ENCODE results near the gene ZNF837.
A peak's percentile ranks its signal among the peaks of the same experiment; 100 is the strongest.

The ZNF837 gene

DNA sequence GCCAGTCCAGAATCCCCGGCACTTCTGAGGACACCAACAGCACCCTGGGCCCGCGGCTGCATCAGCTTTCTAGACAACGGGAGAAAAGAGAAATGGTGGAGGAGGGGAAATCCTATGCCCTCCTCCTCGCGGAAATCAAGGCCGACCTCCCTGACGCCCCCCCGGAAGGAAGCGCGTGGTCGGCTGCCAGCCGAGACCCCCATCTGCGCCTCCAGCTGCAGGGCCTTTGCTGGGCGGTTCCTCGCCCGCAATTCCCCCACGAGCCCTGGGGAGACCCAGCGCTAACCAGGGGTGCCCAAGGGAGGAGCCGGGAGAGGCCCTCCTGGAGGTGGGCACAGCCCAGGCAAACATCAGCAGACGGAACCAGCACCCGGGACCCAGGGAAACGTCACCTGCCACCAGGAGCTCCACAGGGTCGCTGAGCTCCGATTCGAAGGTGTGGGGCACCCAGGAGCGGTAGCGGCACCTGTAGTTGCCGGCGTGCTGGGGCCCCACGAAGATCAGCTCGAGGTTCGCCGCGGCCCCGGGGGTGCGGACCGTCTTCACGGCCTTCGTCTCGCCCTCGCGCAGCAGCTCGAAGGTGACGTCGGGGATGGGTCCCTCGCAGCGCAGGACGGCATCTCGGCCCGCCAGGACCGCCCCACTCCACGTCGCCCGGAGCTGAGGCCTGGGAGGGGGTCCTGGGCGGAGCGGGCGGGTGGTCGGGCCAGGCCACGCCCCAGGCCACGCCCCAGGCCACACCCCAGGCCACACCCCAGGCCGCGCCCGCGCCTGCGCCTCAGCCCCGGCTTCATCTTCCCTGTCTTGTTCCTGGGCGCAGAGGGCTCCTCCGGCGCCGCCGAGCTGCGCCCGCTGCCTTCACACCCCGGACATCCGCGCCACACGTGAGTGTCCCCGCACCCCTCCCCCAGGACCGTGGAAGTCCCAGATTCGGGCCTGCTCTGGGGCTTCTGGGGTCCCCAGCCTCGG lies 33.6 kb downstream of the ZNF837 start:
- no peaks in the 10 kb centered on the region for H3K9me3 ChIP-seq (ENCODE audit: low read length)
- peaks cover 9% of the 10 kb centered on the region for H3K79me2 ChIP-seq (ENCODE audit: insufficient read depth, low read length)
- H3K27me3 ChIP-seq (ENCODE audit: insufficient read depth, low read length) = no peaks in the 10 kb centered on the region
- peak overlapping the region; percentile 90 for H3K9ac ChIP-seq (ENCODE audit: low read length)
- H4K20me1 ChIP-seq (ENCODE audit: insufficient read depth, low read length) = no peaks in the 10 kb centered on the region
- TF ChIP-seq, protein P1, sequence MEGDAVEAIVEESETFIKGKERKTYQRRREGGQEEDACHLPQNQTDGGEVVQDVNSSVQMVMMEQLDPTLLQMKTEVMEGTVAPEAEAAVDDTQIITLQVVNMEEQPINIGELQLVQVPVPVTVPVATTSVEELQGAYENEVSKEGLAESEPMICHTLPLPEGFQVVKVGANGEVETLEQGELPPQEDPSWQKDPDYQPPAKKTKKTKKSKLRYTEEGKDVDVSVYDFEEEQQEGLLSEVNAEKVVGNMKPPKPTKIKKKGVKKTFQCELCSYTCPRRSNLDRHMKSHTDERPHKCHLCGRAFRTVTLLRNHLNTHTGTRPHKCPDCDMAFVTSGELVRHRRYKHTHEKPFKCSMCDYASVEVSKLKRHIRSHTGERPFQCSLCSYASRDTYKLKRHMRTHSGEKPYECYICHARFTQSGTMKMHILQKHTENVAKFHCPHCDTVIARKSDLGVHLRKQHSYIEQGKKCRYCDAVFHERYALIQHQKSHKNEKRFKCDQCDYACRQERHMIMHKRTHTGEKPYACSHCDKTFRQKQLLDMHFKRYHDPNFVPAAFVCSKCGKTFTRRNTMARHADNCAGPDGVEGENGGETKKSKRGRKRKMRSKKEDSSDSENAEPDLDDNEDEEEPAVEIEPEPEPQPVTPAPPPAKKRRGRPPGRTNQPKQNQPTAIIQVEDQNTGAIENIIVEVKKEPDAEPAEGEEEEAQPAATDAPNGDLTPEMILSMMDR (IDR thresholded peaks at IDR 0.05; ENCODE audit: low read length) = no peak
- no peak for TF ChIP-seq EZH2 (IDR thresholded peaks at IDR 0.05; ENCODE audit: borderline replicate concordance, low read length)
- H3K36me3 ChIP-seq (ENCODE audit: insufficient read depth, low read length) = no peaks in the 10 kb centered on the region
- H2AFZ ChIP-seq (ENCODE audit: low read length) = no peak overlapping the region
- H3K4me2 ChIP-seq (ENCODE audit: low read length) = peak overlapping the region; percentile 83
- peak overlapping the region; percentile 95 for H3K4me3 ChIP-seq (ENCODE audit: low read depth, low read length, poor library complexity, severe bottlenecking)
- H3K27ac ChIP-seq (ENCODE audit: low read depth, low read length, poor library complexity, severe bottlenecking) = peak overlapping the region; percentile 16
- H3F3A ChIP-seq (ENCODE audit: insufficient read depth, low read length) = no peaks in the 10 kb centered on the region
- H3K4me1 ChIP-seq (ENCODE audit: insufficient read depth, low read length, severe bottlenecking) = peaks cover 39% of the 10 kb centered on the region
- no peaks in the 10 kb centered on the region for H3K9me2 ChIP-seq (ENCODE audit: low read depth, low read length)

DNA sequence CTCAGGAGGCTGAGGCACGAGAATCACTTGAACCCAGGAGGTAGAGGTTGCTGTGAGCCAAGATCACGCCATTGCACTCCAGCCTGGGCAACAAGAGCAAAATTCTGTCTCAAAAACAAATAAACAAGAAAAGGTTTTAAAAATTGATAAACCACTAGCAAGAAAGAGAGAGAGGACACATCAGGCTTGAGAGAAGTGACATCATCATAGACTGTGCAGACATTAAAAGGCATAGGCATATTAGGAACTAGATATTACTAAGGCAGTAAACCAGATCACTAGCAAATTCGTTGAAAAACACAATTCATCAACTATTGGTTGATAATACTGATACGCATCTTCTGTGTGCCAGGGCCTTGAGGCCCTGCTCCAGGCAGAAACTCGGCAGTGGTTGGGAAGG lies 35.3 kb downstream of the ZNF837 start:
- Histone ChIP-seq H3K79me2 (ENCODE audit: insufficient read depth, low read length) (peaks cover 9% of the 10 kb centered on the region), H3K4me2 (ENCODE audit: low read length) (no peak overlapping the region)

DNA sequence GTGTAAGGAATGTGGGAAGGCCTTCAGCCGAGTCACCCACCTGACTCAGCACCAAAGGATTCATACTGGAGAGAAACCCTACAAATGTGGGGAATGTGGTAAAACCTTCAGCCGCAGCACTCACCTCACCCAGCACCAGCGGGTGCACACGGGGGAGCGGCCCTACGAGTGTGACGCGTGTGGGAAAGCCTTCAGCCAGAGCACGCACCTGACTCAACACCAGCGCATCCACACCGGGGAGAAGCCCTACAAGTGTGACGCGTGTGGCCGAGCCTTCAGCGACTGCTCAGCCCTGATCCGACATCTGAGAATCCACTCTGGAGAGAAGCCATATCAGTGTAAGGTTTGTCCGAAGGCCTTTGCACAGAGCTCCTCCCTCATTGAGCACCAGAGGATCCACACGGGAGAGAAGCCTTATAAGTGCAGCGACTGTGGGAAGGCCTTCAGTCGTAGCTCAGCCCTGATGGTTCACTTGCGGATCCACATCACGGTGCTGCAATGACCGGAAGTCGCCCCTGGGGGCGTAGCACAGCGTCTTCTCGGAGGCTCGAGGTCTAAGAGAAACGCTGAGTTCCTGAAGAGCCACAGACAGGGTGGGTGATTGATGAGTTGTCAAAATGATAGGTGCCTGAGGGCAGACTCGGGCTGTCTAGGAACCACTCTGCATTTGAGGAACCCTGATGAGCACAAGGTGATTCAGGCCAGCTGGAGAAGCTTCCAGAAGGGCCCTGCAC lies 41.8 kb downstream of the ZNF837 start:
- H3F3A ChIP-seq (ENCODE audit: insufficient read depth, low read length) = no peaks in the 10 kb centered on the region
- no peak overlapping the region for H3K9ac ChIP-seq (ENCODE audit: low read length)
- no peaks in the 10 kb centered on the region; the same call in 1 of the 2 replicates for H3K9me3 ChIP-seq (ENCODE audit: low read length)
- peaks cover 53% of the 10 kb centered on the region for H3K36me3 ChIP-seq (ENCODE audit: insufficient read depth, low read length)
- no peak overlapping the region for H3K27ac ChIP-seq (ENCODE audit: low read depth, low read length, poor library complexity, severe bottlenecking)
- H2AFZ ChIP-seq (ENCODE audit: low read length) = no peak overlapping the region
- H3K9me2 ChIP-seq (ENCODE audit: low read depth, low read length) = no peaks in the 10 kb centered on the region
- no peaks in the 10 kb centered on the region for H3K27me3 ChIP-seq (ENCODE audit: insufficient read depth, low read length)
- H4K20me1 ChIP-seq (ENCODE audit: insufficient read depth, low read length) = no peaks in the 10 kb centered on the region
- H3K4me1 ChIP-seq (ENCODE audit: insufficient read depth, low read length, severe bottlenecking) = no peaks in the 10 kb centered on the region
- no peaks in the 10 kb centered on the region for H3K79me2 ChIP-seq (ENCODE audit: insufficient read depth, low read length)
- no peak for TF ChIP-seq EZH2 (IDR thresholded peaks at IDR 0.05; ENCODE audit: borderline replicate concordance, low read length)
- TF ChIP-seq, protein P1 (IDR thresholded peaks at IDR 0.05; ENCODE audit: low read length) = no peak
- no peak overlapping the region for H3K4me3 ChIP-seq (ENCODE audit: low read depth, low read length, poor library complexity, severe bottlenecking)
- H3K4me2 ChIP-seq (ENCODE audit: low read length) = no peak overlapping the region

More for the DNA sequence above, 35.3 kb downstream of the ZNF837 start:
- Histone ChIP-seq H3K4me3 (ENCODE audit: low read depth, low read length, poor library complexity, severe bottlenecking) (no peak overlapping the region), H3K4me1 (ENCODE audit: insufficient read depth, low read length, severe bottlenecking) (peaks cover 39% of the 10 kb centered on the region), H3F3A (ENCODE audit: insufficient read depth, low read length) (no peaks in the 10 kb centered on the region), H3K9me3 (ENCODE audit: low read length) (no peaks in the 10 kb centered on the region), H4K20me1 (ENCODE audit: insufficient read depth, low read length) (no peaks in the 10 kb centered on the region), H3K27ac (ENCODE audit: low read depth, low read length, poor library complexity, severe bottlenecking) (peak overlapping the region; percentile 10), H3K27me3 (ENCODE audit: insufficient read depth, low read length) (no peaks in the 10 kb centered on the region), H3K36me3 (ENCODE audit: insufficient read depth, low read length) (peaks cover 6% of the 10 kb centered on the region; the same call in 1 of the 2 replicates), H3K9me2 (ENCODE audit: low read depth, low read length) (no peaks in the 10 kb centered on the region), H2AFZ (ENCODE audit: low read length) (no peak overlapping the region), H3K9ac (ENCODE audit: low read length) (no peak overlapping the region)
- TF ChIP-seq, protein P1 (IDR thresholded peaks at IDR 0.05; ENCODE audit: low read length) = no peak
